Mesenchymal stem cell (in vitro differentiated cells and primary cell): ENCODE results near the gene ALDH1L2.

ENCODE experiments used
- DNase-seq: peaks from one replicate; pipeline ENCODE4 v3.0.0-alpha.2; 2013
- H2AFZ ChIP-seq: one replicate; pipeline ENCODE4 v1.6.1; 2013; ENCODE audit warnings: low read depth, mild to moderate bottlenecking, control low read depth, inconsistent platforms, low read length, moderate library complexity
- H2AK5ac ChIP-seq: 2 replicates; pipeline ENCODE4 v1.6.1; 2013; ENCODE audit warnings: low read length, moderate library complexity, mild to moderate bottlenecking, inconsistent platforms; ENCODE audit not compliant: severe bottlenecking
- H2BK120ac ChIP-seq: one replicate; pipeline ENCODE4 v1.6.1; 2013; ENCODE audit warnings: low read depth, mild to moderate bottlenecking, inconsistent platforms, low read length, moderate library complexity
- H2BK12ac ChIP-seq, 2 experiments: one replicate each; pipeline ENCODE4 v1.6.1; 2013; ENCODE audit warnings: inconsistent platforms in 2 of 2, low read length in 2 of 2, mild to moderate bottlenecking in 2 of 2, moderate library complexity in 2 of 2, control low read depth in 1 of 2
- H2BK15ac ChIP-seq: one replicate; pipeline ENCODE4 v1.6.1; 2013; ENCODE audit warnings: mild to moderate bottlenecking, low read depth, inconsistent platforms; ENCODE audit not compliant: poor library complexity, severe bottlenecking
- H2BK5ac ChIP-seq: 2 replicates; pipeline ENCODE4 v1.6.1; 2013; ENCODE audit warnings: low read depth, mild to moderate bottlenecking, low read length, control low read depth, inconsistent platforms; ENCODE audit not compliant: poor library complexity, severe bottlenecking
- H3K14ac ChIP-seq, 2 experiments: one replicate each; pipeline ENCODE4 v1.6.1; 2013; ENCODE audit warnings: inconsistent platforms in 2 of 2, low read length in 2 of 2, control low read depth in 1 of 2, mild to moderate bottlenecking in 1 of 2, moderate library complexity in 1 of 2
- H3K18ac ChIP-seq, 2 experiments: one replicate each; pipeline ENCODE4 v1.6.1; 2013; ENCODE audit warnings: inconsistent platforms in 2 of 2, low read length in 2 of 2, control low read depth in 1 of 2, low read depth in 1 of 2, mild to moderate bottlenecking in 1 of 2
- H3K23ac ChIP-seq, 2 experiments: one replicate each; pipeline ENCODE4 v1.6.1; 2013; ENCODE audit warnings: inconsistent platforms in 2 of 2, low read length in 2 of 2, mild to moderate bottlenecking in 2 of 2, moderate library complexity in 2 of 2, control low read depth in 1 of 2
- H3K27ac ChIP-seq: 2 replicates; pipeline ENCODE4 v1.5.1; 2013; ENCODE audit warnings: mild to moderate bottlenecking, moderate library complexity, low read length, control low read depth, inconsistent platforms; ENCODE audit not compliant: poor library complexity, severe bottlenecking
- H3K27me3 ChIP-seq, 2 experiments: 2 replicates each; pipeline versions ENCODE4 v1.6.1 to v1.7.0; 2013; ENCODE audit warnings: low read length in 2 of 2, mild to moderate bottlenecking in 2 of 2, moderate library complexity in 2 of 2, control low read depth in 1 of 2, inconsistent platforms in 1 of 2; ENCODE audit not compliant: control insufficient read depth in 1 of 2, insufficient read depth in 1 of 2
- H3K36me3 ChIP-seq, 2 experiments: 2 replicates each; pipeline versions ENCODE4 v1.6.1 to v1.7.0; 2013; ENCODE audit warnings: low read length in 2 of 2, control low read depth in 1 of 2, inconsistent platforms in 1 of 2, low read depth in 1 of 2, mild to moderate bottlenecking in 1 of 2; ENCODE audit not compliant: insufficient read depth in 2 of 2, control insufficient read depth in 1 of 2
- H3K4ac ChIP-seq, 2 experiments: one replicate each; pipeline ENCODE4 v1.6.1; 2013; ENCODE audit warnings: inconsistent platforms in 2 of 2, low read length in 2 of 2, mild to moderate bottlenecking in 2 of 2, moderate library complexity in 2 of 2, control low read depth in 1 of 2, low read depth in 1 of 2
- H3K4me1 ChIP-seq: 2 replicates; pipeline ENCODE4 v1.6.1; 2013; ENCODE audit warnings: low read depth, low read length, control low read depth; ENCODE audit not compliant: control insufficient read depth, insufficient read depth
- H3K4me2 ChIP-seq: 2 replicates; pipeline ENCODE4 v1.6.1; 2013; ENCODE audit warnings: low read length, mild to moderate bottlenecking, inconsistent platforms; ENCODE audit not compliant: poor library complexity, severe bottlenecking
- H3K4me3 ChIP-seq, 2 experiments: 2 replicates each; pipeline versions ENCODE4 v1.5.1 to v1.7.0; 2013; ENCODE audit warnings: low read length in 2 of 2, mild to moderate bottlenecking in 2 of 2, control low read depth in 1 of 2, low read depth in 1 of 2; ENCODE audit not compliant: insufficient read depth in 1 of 2
- H3K79me1 ChIP-seq: replicated peaks from 2 replicates; pipeline ENCODE4 v1.6.1; 2013; ENCODE audit warnings: mild to moderate bottlenecking, control low read depth, low read length, inconsistent platforms; ENCODE audit not compliant: poor library complexity, severe bottlenecking
- H3K9ac ChIP-seq: 2 replicates; pipeline ENCODE4 v1.7.0; 2013; ENCODE audit warnings: mild to moderate bottlenecking, low read length, moderate library complexity
- H3K9me3 ChIP-seq: 2 replicates; pipeline ENCODE4 v1.7.0; 2013; ENCODE audit warnings: mild to moderate bottlenecking, low read length; ENCODE audit not compliant: control insufficient read depth
- H4K8ac ChIP-seq: one replicate; pipeline ENCODE4 v1.6.1; 2013; ENCODE audit warnings: inconsistent platforms, mild to moderate bottlenecking, low read length, moderate library complexity
- H4K91ac ChIP-seq: one replicate; pipeline ENCODE4 v1.6.1; 2013; ENCODE audit warnings: mild to moderate bottlenecking, low read length, inconsistent platforms
- WGBS: methylation state at CpG from one replicate; pipeline ENCODE4 v1.1.7; 2013; ENCODE audit warnings: mixed read lengths; 5-methylcytosine and 5-hydroxymethylcytosine counted together

ALDH1L2 gene

DNA sequence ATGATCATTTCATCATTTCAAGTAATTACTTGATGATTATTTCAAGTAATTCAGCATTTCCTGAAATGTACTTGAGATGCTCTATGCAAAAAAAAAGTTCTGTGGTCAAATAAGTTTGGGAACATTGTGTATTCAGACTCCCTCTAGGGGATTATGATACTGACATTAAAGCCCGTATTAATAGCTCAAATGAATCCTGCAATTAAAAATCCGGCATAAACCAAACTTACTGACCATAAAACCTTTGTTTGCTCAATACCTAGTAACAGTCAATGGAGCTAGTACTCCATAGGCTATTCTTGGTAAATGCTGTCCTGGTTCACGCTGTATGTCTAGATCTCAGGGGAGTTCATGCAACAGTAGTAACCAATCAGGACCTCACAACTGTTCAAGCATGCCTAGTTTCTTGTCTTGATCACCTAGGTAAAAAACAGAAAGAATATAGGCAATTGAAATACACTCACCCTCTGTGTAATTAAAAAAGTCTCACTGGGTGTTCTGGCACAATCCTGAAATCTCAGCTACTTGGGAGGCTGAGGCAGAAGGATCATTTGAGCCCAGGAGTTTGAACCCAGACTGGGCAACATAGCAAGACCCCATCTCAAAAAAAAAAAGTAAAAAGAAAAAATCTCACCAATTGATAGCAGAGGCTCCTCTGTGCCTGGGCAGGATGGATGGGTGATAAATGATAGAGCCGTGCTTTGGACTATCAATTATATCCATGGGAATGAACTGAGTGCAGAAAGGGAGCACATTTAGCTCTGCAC lies 14.1 kb downstream of the ALDH1L2 start:
- H3K36me3 ChIP-seq, result peaks cover 0 to 52% of the 10 kb centered on the region in 2 experiments
- no peak overlapping the region for H3K27ac ChIP-seq
- H2BK12ac ChIP-seq, result no peak overlapping the region
- no peaks in the 10 kb centered on the region for H3K9me3 ChIP-seq
- H2BK5ac ChIP-seq, result no peak overlapping the region
- H3K14ac ChIP-seq, result no peak overlapping the region
- no peaks in the 10 kb centered on the region for H3K27me3 ChIP-seq
- 76% methylated on average over 4 of the region's 4 CpGs for WGBS
- no peak overlapping the region for H3K4ac ChIP-seq
- H3K79me1 ChIP-seq, result no peaks in the 10 kb centered on the region
- H3K18ac ChIP-seq, result no peak overlapping the region
- H3K4me2 ChIP-seq, result no peak overlapping the region
- H2BK120ac ChIP-seq, result no peak overlapping the region
- H3K4me1 ChIP-seq, result no peaks in the 10 kb centered on the region
- no peak overlapping the region for H3K4me3 ChIP-seq
- H2BK15ac ChIP-seq, result no peak overlapping the region
- H4K91ac ChIP-seq, result no peak overlapping the region
- no peak overlapping the region for H4K8ac ChIP-seq
- H2AFZ ChIP-seq, result no peak overlapping the region
- no peak overlapping the region for H3K9ac ChIP-seq
- no peak overlapping the region for H2AK5ac ChIP-seq
- no peak overlapping the region for H3K23ac ChIP-seq
- DNase-seq, result no peak

DNA sequence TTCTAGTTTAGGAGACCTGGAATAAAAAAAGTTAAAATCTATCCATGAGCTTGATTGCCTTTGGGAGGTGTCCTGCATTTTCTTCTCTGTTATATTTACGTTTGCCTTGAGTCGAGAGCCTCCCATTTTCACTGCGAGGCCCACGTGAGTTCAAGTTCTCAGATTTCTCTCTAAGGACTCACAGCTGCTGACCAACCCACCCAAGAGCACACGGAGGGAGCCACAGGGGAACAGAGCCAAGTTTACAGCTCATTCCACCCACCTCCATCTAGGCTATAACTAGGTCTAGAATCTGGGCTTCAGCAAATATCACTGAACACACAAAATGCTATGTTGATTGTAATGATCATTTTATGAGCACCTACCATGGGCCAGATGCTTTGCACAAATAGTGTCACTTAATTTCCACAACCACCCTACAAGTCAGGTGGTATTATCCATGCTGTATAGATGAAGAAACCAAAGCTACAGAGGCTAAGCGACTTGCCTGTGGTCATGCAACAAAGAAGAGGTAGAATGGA lies 16.7 kb downstream of the ALDH1L2 start:
- H3K23ac ChIP-seq, result no peak overlapping the region
- WGBS, result 74% methylated on average over 6 of the region's 6 CpGs
- no peaks in the 10 kb centered on the region for H3K4me1 ChIP-seq
- no peak overlapping the region for H3K14ac ChIP-seq
- H3K4me3 ChIP-seq, result no peak overlapping the region
- no peak overlapping the region for H3K4me2 ChIP-seq
- H4K8ac ChIP-seq, result no peak overlapping the region
- H3K27me3 ChIP-seq, result no peaks in the 10 kb centered on the region
- H3K27ac ChIP-seq, result no peak overlapping the region
- DNase-seq, result no peak
- H2BK12ac ChIP-seq, result no peak overlapping the region
- peak overlapping the region; percentile 9 for H3K9ac ChIP-seq
- H2AFZ ChIP-seq, result no peak overlapping the region
- H2BK15ac ChIP-seq, result no peak overlapping the region
- H2AK5ac ChIP-seq, result no peak overlapping the region
- peaks cover 1 to 58% of the 10 kb centered on the region in 2 experiments for H3K36me3 ChIP-seq
- H4K91ac ChIP-seq, result no peak overlapping the region
- H2BK120ac ChIP-seq, result no peak overlapping the region
- no peak overlapping the region for H3K18ac ChIP-seq
- H3K79me1 ChIP-seq, result no peaks in the 10 kb centered on the region
- H3K4ac ChIP-seq, result no peak overlapping the region
- H2BK5ac ChIP-seq, result no peak overlapping the region
- no peaks in the 10 kb centered on the region for H3K9me3 ChIP-seq

DNA sequence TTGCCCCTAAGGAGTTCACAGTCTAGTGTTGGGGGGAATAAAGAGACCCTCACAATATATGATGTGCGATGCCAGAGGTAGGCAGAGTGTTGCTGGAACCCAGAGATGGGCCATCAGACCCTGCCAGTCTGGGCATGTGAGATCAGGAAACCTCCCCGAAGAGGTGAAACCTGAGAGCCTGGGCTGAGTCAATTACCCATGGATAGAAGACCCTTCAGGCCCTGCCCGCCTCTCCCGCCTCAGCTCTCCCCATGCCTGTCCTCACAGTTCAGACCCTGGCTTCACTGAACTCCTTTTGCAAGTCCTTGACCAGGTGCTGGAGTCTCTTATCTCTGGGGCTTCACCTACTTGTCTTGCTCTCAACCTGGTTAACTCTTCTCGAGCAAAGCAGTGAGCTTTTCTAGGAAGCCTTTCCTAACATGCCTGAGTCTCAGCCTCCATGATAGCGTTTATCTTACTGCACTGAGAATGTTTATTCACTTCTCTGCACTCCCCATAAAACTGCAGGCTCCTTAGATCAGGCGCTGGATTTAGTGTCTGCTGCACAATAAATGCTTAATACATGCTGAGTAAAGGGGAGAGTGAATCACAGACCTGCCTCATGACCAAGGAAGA lies 19.6 kb downstream of the ALDH1L2 start:
- no peak overlapping the region for H2BK15ac ChIP-seq

DNA sequence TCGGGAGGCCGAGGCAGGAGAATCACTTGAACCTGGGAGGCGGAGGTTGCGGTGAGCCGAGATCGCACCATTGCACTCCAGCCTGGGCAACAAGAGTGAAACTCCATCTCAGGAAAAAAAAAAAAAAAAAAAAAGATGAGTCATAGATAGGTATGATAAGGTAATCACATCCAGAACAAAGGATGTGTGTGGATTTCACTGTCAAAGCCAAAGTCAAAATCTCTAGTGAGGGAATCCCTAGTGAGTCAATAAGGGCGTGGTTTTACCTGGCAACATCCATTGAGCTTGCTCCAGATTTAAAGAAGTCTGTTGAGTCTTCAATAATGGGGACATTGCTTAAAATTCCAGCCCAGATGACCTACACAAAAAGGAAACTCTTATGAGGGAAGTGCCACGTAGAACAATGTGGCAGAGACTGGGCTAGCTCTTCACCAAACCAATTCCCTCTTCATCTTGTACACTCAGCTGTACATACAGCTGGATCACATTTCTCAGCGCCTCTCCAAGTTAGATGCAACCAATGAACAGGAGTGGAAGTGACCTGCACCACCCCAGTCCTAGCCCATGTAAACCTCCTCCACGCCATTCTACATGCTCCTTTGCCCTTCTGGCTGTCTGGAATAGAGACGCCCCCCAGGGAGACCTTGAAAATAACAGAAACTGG lies 23.4 kb downstream of the ALDH1L2 start:
- Histone ChIP-seq H3K4ac (no peak overlapping the region), H3K27ac (no peak overlapping the region), H3K36me3 (peaks cover 9 to 83% of the 10 kb centered on the region in 2 experiments), H3K79me1 (no peaks in the 10 kb centered on the region), H3K14ac (no peak overlapping the region), H4K8ac (no peak overlapping the region), H4K91ac (no peak overlapping the region), H2BK120ac (no peak overlapping the region), H3K18ac (no peak overlapping the region), H3K27me3 (no peaks in the 10 kb centered on the region), H3K9ac (no peak overlapping the region), H3K4me3 (no peak overlapping the region), H2BK5ac (no peak overlapping the region), H3K4me2 (no peak overlapping the region), H2AK5ac (no peak overlapping the region), H3K23ac (no peak overlapping the region), H2BK12ac (no peak overlapping the region), H2BK15ac (no peak overlapping the region), H3K9me3 (peaks cover 13% of the 10 kb centered on the region), H3K4me1 (no peaks in the 10 kb centered on the region), H2AFZ (no peak overlapping the region)
- 93% methylated on average over 5 of the region's 11 CpGs for WGBS
- no peak for DNase-seq

More for the DNA sequence above, 19.6 kb downstream of the ALDH1L2 start:
- no peaks in the 10 kb centered on the region for H3K4me1 ChIP-seq
- H3K9me3 ChIP-seq, result no peaks in the 10 kb centered on the region
- no peak overlapping the region for H2BK12ac ChIP-seq
- no peak overlapping the region for H2BK120ac ChIP-seq
- no peak overlapping the region for H2AK5ac ChIP-seq
- H3K27me3 ChIP-seq, result no peaks in the 10 kb centered on the region
- peaks cover 7 to 75% of the 10 kb centered on the region in 2 experiments for H3K36me3 ChIP-seq
- no peak overlapping the region for H3K23ac ChIP-seq
- H4K91ac ChIP-seq, result no peak overlapping the region
- H3K18ac ChIP-seq, result no peak overlapping the region
- no peak overlapping the region for H3K14ac ChIP-seq
- H3K4me3 ChIP-seq, result no peak overlapping the region
- no peak overlapping the region for H2AFZ ChIP-seq
- no peak overlapping the region for H3K9ac ChIP-seq
- DNase-seq, result no peak
- H3K79me1 ChIP-seq, result no peaks in the 10 kb centered on the region
- no peak overlapping the region for H3K4me2 ChIP-seq
- 87% methylated on average over 6 of the region's 7 CpGs for WGBS
- no peak overlapping the region for H3K4ac ChIP-seq
- no peak overlapping the region for H2BK5ac ChIP-seq
- H3K27ac ChIP-seq, result no peak overlapping the region
- H4K8ac ChIP-seq, result no peak overlapping the region
